PC-3 (cell line): ENCODE data around the gene PSD.

Experiments used
- CTCF ChIP-seq: fragments of 300-600 bp; sonication (generic); conservative IDR thresholded peaks from 2 replicates; pipeline ENCODE4 v1.5.1; 2017; ENCODE audit warnings: antibody characterized with exemption, low read depth, mild to moderate bottlenecking, low read length
- EZH2 ChIP-seq: fragments of 300-600 bp; sonication (generic); IDR thresholded peaks from one replicate; pipeline ENCODE4 v1.6.1; 2017; ENCODE audit warnings: antibody characterized with exemption, mild to moderate bottlenecking, low read length; ENCODE audit not compliant: unreplicated experiment
- EZH2phosphoT487 ChIP-seq: fragments of 300-600 bp; sonication (generic); IDR thresholded peaks from 2 replicates; pipeline ENCODE4 v1.6.1; 2018; ENCODE audit warnings: mild to moderate bottlenecking, antibody characterized with exemption, low read length, borderline replicate concordance

DNA sequence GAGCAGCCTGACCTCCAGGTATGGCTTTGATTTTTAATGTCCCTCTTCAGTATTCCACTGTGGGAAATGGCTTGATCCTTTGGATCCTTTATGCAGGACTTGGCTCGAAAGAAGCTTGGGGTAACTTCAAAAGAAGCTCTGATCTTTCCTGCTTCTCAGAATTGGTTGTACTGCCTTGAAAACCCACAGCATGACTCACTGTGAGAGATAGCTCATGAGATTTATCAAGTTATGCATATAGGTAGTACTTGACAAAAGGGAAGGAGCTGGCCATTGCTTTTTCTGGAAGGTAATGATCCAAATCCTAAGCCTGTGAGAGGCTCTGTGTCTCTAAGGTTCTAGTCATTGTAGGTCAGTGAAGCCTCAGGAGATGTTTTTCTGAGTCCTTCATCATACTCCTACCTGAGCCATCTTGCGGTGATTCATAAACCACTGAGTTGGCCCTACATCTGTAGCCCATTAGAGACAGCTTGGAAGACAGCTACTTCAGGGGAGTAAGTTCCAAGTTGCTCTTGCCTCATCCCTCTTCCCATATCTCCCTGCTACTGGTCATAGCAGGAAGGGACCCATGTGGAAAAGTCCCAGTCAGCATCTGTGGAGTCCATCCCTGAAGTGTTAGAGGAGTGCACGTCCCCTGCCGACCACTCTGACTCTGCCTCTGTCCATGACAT is 59.7 kb downstream of the PSD start:
- TF ChIP-seq CTCF (no peak), EZH2 (no peak), EZH2phosphoT487 (no peak)
